GM21447 (cell line): ENCODE results near the gene SLC4A5.

ENCODE experiments used
- ATAC-seq: cut with Tn5 transposase; IDR thresholded peaks from one replicate; pipeline ENCODE4 v1.9.1; 2021; ENCODE audit not compliant: unreplicated experiment

Gene SLC4A5

DNA sequence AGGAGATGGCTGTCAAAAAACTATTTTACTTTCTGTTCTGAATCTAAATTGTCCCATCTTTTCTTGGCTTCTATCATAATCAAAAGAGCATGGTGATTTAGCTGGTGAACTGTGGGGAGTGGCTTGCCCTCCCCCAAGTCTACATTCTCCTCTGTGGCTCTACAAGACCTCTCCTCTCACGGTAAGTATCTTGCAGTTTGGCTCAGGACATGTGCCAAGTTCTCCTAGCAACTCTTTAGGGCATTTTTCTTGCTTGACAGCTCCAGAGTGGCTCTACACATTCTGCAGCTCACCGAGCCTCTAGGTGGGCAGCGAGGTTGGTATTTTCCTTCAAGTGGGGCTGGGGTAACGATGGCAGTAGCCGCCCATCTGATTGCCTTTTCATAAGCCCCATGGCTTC lies 29.1 kb downstream of the SLC4A5 start:
- no peak for ATAC-seq

DNA sequence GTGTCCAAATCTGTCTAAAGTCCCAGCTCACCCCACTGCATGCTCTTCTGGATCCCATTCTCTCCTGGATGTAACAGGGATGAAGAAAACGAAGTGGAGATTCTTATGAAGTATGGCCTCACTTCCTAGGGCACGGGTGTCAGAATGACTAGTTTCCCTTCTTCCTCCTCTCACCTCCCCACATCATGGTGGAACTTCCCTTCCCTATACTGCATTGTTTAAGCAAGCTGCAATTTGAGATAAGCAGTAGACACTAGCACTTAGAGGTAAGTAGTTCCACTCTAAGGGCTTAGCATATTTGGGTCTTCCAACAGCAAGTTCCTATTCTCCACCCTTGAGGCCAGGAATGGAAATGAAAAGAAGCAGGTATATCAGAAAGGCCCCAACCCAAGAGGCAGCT lies 29.7 kb downstream of the SLC4A5 start:
- no peak for ATAC-seq

DNA sequence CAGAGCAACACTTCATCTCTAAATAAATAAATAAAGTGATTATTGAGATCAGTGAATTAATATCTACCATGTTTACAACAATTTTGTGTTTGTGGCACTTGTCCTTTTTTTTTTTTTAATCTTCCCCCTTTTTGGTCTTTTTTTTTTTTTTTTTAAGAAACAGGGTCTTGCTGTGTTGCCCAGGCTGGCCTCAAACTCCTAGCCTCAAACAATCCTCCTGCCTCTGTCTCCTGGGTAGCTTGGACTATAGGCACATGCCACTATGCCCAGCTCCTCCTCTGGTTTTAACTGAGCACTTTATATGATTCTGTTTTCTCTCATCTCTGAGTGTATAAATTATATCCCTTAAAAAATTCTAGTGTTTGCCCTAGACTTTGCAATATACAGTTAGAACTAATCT lies 30.3 kb downstream of the SLC4A5 start:
- ATAC-seq = no peak

DNA sequence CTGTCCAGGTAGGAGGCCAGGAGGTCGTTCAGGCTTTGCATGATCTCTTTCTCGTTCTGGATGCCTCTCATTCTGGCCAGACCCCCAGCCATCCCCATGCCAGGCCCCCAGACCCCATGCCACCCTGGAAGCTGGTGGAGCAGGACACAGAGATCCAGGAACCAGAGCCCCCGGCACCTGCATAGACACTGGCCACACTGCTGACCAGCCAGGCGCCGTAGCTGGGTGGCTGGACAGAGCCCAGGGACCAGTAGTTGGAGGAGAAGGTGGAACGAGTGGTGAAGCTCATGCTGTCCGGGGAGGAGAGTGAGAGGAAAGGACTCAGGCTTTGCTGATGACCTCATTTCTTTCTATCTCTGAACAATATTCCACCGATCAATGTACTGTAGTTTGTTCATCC lies 35.5 kb downstream of the SLC4A5 start:
- no peak for ATAC-seq

DNA sequence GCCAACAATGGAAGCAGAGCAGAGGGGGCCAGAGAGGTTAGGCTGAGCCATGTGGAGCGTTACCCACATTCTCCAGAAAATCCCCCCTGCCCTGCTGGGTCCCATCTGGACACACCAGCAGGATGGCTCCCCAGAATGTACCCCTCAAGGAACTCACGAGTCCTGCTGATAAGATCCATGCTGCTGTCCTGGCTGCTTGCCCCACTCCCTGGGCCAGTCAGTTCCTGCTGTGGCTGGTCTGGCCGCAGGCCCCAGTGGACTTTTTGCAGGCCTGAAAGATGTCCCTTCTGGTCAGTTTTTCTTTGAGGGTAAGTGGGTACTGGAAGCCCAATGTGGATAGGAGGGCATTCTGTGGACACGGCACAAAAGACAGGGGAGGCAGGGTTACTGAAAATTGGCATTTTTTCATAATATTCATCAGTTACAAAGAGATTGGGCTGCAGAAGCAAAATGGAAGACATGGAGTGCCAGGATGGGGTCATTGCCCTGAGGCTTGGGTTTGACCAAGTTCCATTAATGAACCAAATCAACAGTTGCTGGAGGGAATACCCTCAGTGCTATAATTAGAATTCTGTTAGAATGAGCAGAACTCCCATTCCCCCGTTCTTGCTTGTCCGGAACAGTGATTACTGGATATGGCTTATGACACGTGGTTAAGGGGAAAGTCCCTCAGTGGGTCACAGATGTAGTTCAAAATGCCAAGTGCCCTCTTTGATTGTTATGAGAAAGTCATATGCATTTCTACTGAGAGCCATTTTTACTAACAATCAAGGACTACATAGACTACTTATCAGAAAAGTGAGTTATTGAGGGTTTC lies 38.7 kb downstream of the SLC4A5 start:
- ATAC-seq = no peak

DNA sequence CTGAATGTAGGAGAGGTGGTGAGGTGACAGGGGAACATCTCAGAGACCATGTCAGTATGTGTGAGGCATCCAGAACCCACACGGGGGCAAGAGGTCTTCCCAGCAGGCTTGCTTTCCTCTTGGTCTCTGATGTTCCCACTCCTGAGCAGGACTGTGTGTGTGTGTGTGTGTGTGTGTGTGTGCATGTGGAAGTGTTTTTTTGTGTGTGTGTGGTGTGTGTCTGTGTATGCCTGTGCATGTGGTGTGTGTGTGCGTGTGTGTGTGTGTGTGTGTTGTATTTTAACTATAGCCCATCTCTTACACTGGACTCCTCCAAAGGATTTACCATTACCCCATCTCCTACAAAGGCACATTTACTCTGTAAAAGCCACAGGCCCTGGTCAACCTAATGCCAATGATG lies 40.4 kb downstream of the SLC4A5 start:
- no peak for ATAC-seq

DNA sequence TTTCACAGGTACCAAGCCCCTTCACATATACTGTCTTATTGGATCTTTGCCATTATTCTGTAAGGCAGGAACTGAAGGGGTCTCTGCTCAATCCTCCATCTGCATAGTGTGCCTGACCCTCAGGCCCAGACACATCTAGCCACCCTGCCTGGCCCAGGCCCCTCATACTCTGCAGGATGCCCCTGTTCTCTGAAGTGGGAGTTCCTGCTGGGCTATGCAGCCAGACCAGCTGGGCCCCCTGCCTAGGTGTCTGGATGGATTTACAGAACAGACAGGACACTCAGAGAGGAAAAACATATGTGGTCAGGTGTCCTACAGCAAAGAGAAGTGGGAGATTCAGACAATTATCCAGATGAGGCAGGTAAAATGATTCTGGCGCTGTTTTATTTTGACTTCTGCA lies 42.0 kb downstream of the SLC4A5 start:
- ATAC-seq = no peak

DNA sequence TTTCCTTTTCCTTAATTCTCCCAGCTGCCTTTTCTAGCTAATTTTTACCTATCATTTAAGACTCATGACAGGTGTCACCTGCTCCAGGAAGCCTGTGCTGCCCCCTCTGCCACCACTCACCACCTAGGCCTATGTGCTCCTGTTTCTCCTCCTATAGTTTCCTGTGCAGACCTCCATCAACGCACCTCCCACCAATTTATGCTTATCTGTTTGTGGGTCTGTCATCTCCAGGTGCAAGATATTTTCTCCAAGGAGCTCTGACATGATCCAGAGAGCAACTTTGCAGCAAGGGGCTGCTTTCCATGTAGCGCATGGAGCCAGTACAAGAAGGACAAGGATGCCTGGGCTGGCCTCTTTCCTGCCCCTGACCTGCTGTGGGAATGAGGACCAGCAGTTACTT lies 42.7 kb downstream of the SLC4A5 start:
- no peak for ATAC-seq

DNA sequence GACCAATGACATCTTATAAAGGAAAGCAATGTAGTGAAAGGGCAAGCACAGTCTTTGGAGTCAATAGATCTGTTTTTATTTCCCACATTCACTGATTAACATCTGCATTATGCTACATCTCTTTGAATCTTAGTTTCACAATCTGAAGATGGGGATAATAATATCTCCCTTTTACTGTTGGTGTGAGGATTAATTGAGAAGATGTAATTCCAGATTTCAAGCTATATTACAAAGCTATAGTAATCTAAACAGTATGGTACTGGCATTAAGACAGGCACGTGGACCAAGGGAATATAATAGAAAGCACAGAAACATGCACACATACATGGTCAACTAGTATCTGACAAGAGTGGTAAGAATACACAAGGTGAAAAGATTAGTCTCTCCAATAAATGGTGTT lies 45.3 kb downstream of the SLC4A5 start:
- ATAC-seq = no peak

DNA sequence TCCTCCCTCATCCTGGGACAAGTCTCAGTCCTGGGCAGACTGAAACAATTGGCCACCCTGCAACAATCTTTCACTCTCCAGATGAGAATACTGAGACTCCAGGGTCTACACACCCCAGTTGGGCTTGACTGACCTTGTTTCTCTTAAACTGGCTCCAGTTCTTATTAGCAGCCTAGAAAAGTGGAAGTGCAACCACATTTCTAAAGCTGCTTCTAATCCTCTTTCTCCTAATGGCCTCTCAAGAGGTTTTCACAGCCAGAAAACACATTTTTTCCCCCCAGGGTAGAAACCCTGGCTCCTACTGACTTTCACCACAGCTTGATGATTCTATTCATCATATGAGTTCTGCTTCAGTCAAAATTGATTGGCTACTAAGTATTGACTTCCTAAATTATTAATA lies 45.8 kb downstream of the SLC4A5 start:
- ATAC-seq = no peak

DNA sequence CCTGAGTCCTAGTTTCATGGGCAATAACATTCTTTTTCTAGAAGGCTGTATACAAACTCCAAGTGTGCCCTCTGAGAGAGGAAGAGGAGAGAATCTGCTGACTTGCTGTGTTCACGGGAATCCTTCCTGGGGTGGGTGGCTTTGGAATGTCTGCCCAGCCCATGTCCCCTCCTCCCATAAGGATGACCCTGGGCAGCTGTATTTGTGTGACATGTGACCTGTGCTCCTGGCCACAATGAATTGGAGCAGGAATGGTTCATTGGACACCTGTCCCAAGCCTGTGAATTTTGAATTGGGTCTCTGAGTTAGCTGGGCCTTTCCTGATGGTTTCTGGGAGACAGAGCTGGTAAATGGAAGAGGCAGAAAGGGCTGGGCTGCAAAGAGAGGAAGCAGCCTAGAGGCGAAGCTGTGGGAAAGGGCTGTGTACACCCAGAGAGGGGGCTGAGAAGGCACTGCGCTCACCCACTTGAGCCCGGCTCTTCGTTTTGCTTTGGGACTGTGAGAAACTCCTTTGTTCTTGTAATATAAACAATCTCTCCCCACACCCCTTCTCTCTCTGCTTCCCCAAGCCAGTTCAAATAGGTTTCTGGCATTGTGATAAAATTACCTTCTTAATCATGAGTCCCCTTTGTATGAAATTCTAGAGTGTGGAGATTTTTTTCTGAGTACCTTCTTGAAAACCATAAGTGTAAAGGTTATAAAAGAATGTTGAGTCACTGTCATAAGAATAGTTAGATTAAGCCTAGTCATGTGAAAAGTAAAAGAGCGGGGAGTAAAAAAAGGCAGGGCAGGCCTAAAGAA lies 49.8 kb downstream of the SLC4A5 start:
- ATAC-seq = no peak

DNA sequence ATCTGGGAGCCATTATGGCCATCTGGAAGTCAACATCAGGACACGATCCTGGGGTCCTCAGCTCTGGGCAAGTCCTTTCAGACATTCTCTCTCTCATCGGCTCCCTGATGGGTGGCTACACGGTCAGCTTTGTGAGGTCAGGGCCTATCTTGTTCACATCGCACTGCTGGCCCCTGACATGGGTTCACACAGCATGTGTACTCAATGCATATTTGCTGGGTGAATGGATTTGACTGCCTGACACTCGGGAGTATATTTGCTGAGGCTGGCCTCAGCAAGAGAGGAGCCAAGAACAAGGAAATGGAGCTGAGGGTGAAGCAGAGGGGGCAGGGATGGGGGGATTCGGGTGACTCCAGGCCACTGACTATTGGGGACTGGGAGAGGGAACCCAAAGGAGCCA lies 50.5 kb downstream of the SLC4A5 start:
- no peak for ATAC-seq

DNA sequence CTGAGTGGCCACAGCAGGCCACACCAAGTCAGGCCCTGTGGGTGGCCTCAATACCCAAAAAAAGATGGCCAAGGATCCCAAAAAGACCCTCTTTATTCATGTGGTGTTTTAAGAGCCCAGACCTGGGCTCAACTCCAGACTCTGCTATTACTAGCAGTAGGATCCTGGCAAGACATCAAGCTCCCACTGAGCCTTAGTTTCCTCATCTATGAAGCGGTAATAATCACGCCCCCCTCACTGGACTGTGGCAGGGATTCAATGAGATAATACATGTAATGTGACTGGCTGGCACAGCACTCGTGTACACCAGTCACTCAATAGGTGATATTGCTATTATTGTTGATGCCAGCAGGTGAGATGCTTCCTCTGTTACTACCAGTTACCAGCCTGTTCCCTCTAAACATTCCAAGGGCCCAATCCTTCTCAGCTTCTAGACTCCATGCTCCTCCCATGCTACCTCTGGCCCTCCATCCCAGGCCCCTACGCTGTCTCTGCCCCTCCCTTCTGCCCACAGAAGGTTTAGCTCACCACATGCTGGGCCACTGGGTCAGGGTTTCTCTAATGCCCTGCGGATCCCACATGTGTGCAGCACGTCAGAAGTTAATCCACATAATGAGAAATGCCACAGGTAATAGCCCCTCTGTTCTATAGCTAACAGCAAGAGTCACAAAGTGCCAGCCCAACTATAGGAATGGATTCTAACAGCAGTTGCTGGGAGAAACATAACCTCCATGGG lies 51.2 kb downstream of the SLC4A5 start:
- no peak for ATAC-seq

DNA sequence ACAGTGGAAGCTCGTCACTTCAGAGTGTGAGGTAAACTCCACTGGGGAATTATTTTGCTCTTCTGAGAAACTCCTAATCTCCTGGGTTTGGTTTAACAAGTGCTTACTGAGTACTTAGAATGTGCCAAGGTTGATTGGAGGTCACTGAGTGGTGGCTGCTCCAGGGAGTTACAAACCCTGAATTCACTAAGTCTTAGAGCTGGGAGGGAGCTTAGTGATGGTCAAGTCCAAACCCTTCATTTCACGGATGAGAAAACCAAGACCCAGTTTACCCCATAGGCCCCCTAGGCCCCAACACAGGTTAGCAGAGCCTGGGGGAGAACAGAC lies 52.0 kb downstream of the SLC4A5 start:
- ATAC-seq = peak; percentile 23

DNA sequence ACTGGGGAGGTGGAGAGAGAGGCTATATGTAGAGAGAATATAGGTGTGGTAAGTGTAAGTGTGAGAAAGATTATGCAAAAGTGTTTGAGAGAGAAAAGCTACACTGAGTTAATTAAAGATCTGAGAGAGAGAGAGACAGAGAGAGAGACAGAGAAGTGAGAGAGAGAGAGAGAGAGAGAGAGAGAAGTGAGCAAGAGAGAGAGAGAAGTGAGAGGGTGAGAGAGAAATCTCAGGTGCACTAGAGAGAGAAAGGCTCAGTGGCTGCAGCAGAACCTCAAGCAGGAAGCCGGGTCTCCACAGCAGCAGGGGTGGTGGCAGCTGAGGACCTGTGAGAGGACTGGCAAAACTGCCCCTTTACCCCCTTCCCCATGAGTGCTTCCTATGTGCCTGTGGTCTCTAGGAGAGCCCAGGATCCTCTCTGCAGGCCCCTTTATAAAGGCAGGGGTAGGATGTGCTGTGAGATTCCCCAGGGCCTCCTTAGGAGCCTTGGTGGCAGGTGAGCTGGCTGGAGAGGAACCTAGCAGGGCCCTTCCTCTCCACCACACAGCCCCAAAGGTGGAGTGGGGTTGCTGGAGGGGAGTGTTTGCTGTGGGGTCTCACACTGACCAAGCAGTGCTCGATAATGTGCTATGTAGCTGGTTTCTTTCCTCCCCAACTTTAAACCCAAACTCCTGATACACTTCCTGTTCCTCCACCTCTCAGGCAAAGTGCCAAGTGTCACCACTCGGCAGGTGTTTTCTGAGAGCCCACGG lies 52.6 kb downstream of the SLC4A5 start:
- ATAC-seq = peak; percentile 56

DNA sequence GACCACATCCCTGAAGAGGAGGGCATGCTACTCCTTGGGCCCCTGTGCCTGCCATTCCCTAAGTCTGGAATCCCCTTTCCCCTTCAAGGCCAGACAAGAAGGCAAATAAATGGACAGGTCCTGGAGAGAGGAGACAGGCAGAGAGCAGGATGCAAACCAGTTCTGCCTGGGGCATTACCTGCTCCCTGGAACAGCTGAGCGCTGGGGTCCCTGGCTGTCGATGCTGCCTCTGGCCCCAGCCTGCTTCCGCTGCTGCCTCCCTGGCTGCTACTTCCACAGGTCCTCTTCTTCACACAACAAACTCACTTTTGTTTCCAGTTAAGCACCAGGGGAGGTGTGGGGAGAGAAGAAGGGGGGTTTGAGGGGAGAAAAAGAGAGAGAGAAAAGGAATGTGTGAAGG lies 53.1 kb downstream of the SLC4A5 start:
- ATAC-seq = no peak

DNA sequence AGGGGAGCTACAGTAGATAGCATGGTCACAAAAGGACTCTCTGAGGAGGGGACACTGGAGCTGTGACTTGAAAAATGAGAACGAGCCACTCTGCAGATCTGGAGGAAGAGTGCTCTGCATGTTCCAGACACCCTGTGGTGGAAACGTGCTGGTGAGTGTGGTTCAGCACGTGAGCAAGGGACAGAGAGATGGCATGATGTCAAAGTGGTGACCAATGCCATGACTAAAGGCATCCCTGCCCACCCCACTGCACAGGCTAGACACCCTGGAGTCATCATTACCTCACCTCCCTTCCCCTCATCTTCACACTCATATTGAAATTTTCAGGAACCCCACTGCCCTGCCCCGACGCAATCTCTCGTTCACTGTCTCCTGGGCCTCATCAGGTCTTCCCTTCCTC lies 56.5 kb downstream of the SLC4A5 start:
- no peak for ATAC-seq

DNA sequence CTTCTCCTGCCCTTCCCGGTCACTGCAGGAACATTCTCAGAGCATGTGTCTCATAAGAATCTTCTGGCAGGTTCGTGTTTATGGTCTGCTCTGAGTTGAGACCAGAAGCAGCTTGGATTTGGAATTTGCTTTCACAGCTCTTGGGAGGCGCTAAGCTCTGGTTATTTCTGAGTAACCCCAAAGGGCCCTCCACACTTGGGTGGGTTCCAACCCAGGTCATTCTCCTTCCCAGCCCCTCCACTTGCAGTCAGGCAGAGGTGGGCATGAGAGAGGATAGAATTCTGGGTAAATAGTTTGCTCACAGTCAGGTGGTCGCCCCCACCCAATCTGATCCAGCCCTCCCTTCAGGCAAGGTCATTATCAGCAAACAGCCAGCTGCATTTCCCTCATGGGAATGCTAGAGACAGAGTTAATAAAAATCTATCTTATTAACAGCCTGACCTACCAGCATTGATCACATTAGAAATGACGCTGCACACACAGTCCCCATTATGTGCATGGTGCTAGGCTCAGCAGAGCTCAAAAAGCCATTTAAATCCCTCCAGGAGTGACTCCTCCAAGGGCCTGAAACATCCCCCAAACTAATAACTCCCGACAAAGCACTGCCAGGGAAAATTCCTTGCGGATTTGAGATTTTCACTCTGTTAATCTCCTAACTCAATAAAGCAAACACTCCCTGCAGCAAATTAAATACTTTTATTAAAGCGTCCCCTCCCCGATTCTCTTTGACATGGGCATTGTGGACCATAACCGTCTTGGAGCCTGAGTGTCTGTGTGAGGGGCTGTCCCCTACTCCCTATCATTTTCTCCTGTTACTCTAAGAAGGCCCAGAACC lies 61.9 kb downstream of the SLC4A5 start:
- ATAC-seq = no peak

DNA sequence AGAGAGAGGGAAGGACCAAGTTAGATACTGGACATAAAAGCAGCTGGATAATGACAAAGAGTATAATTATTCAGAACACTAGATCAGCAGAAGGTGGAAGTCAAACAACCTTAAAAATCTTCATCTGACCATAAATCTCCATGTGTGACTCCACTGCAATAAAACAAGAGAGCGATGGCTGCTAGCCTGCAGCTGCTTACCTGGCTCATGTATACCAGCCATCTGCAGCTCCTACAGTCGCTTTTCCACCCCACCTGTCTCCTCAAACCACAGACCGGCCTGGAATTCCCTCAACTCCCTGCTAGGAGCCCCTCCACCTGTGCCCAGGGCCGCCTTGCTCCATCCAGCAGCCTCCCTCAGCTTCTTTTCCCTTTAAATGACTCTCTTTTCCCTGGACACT lies 64.5 kb downstream of the SLC4A5 start:
- ATAC-seq = no peak

DNA sequence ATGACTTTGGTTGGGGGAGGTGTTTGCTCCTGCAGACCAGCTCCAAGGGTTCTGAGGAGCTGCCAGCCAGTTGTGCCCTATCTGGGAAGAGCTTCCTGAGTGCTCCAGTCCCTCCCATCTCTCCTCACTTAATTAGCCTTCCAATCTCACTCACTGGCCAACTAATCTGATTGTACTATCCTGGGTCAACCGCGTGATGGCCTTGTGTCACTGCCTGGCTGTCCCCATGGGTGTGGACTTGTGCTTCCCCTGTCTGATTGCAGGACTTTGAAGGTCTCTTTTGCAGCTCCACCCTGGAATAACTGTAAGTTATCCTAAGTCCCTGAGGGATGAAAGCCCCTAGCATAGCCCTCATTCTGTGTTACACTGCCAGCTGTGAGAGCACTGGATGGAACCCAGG lies 65.0 kb downstream of the SLC4A5 start:
- ATAC-seq = no peak
